IMR-90 (cell line): ENCODE measurements around the gene RIMBP2. TPM values are rescaled to one million over a fixed set of nuclear protein-coding genes. Genes with fewer than 3 reads are reported as not detected.

Source experiments
- ATAC-seq: fragments of 200-7000 bp; cut with Tn5 transposase; 2 replicates; pipeline ENCODE4 v1.9.1; 2020; ENCODE audit warnings: low read depth, mild to moderate bottlenecking, moderate library complexity
- BruUV-seq: library from RNA; stranded (reverse); fragments of 400-500 nt; replicated peaks from 2 replicates; lab custom pipeline; 2021; lab: Mats Ljungman, UMichigan
- CTCF ChIA-PET: fragments of 300-600 bp; formaldehyde crosslinking; extraction: SDS; loops from one replicate; lab custom pipeline; 2021; ENCODE audit warnings: antibody characterized with exemption; lab: Yijun Ruan, JAX
- POLR2A ChIA-PET: fragments of 300-600 bp; sonication (Branson Sonifier 250); formaldehyde crosslinking; loops from one replicate; lab custom pipeline; 2022; ENCODE audit warnings: antibody characterized with exemption; ENCODE audit not compliant: unreplicated experiment; lab: Charles Lee
- DNase-seq: peaks from one replicate; pipeline ENCODE4 v3.0.0; 2013
- H2AFZ ChIP-seq: replicated peaks from 2 replicates; pipeline ENCODE3; 2013; ENCODE audit warnings: low read length, mild to moderate bottlenecking; ENCODE audit not compliant: poor library complexity
- H2AK5ac ChIP-seq: 2 replicates; pipeline ENCODE4 v1.6.1; 2013; ENCODE audit warnings: low read depth, low read length, inconsistent platforms
- H2AK9ac ChIP-seq: replicated peaks from 2 replicates; pipeline ENCODE3; 2013; ENCODE audit warnings: mild to moderate bottlenecking, low read depth, low read length, moderate library complexity; ENCODE audit not compliant: poor library complexity
- H2BK120ac ChIP-seq: 2 replicates; pipeline ENCODE4 v1.6.1; 2013; ENCODE audit warnings: low read depth, low read length, inconsistent platforms
- H2BK15ac ChIP-seq: 3 replicates; pipeline ENCODE4 v1.6.1; 2013; ENCODE audit warnings: low read depth, low read length, inconsistent platforms
- H2BK20ac ChIP-seq: 2 replicates; pipeline ENCODE4 v1.6.1; 2013; ENCODE audit warnings: low read depth, mild to moderate bottlenecking, inconsistent platforms, low read length, moderate library complexity
- H2BK5ac ChIP-seq: 2 replicates; pipeline ENCODE4 v1.6.1; 2013; ENCODE audit warnings: mild to moderate bottlenecking, low read depth, low read length, inconsistent platforms; ENCODE audit not compliant: poor library complexity, severe bottlenecking
- H3K14ac ChIP-seq: replicated peaks from 2 replicates; pipeline ENCODE4 v1.6.1; 2013; ENCODE audit warnings: low read depth, low read length, inconsistent platforms
- H3K18ac ChIP-seq: 2 replicates; pipeline ENCODE4 v1.6.1; 2013; ENCODE audit warnings: low read depth, low read length, control low read depth
- H3K23ac ChIP-seq: 2 replicates; pipeline ENCODE4 v1.6.1; 2013; ENCODE audit warnings: low read depth, low read length, inconsistent platforms
- H3K27ac ChIP-seq: 2 replicates; pipeline ENCODE4 v1.5.1; 2013; ENCODE audit warnings: mild to moderate bottlenecking, control low read depth, low read length; ENCODE audit not compliant: insufficient read depth
- H3K27me3 ChIP-seq: 2 replicates; pipeline ENCODE4 v1.6.1; 2013; ENCODE audit warnings: low read length; ENCODE audit not compliant: control insufficient read depth, insufficient read depth
- H3K36me3 ChIP-seq: 2 replicates; pipeline ENCODE4 v1.6.1; 2013; ENCODE audit warnings: low read length, mixed read lengths; ENCODE audit not compliant: control insufficient read depth, insufficient read depth
- H3K4ac ChIP-seq: 2 replicates; pipeline ENCODE4 v1.6.1; 2013; ENCODE audit warnings: low read depth, low read length, inconsistent platforms
- H3K4me1 ChIP-seq: 2 replicates; pipeline ENCODE4 v1.6.1; 2013; ENCODE audit warnings: low read length, mixed read lengths; ENCODE audit not compliant: control insufficient read depth, insufficient read depth
- H3K4me2 ChIP-seq: 2 replicates; pipeline ENCODE4 v1.6.1; 2013; ENCODE audit warnings: low read depth, mild to moderate bottlenecking, control low read depth, low read length, moderate library complexity
- H3K4me3 ChIP-seq: 2 replicates; pipeline ENCODE4 v1.5.1; 2013; ENCODE audit warnings: low read depth, mild to moderate bottlenecking, control low read depth, low read length, moderate library complexity; ENCODE audit not compliant: insufficient read depth
- H3K56ac ChIP-seq: 2 replicates; pipeline ENCODE4 v1.6.1; 2013; ENCODE audit warnings: low read length, inconsistent platforms; ENCODE audit not compliant: insufficient read depth; ENCODE audit errors: extremely low read depth
- H3K79me1 ChIP-seq, 2 experiments: 2 replicates each; pipeline ENCODE4 v1.6.1; 2013; ENCODE audit warnings: low read length in 2 of 2, inconsistent platforms in 1 of 2, low read depth in 1 of 2
- H3K9ac ChIP-seq: 2 replicates; pipeline ENCODE4 v1.6.1; 2013; ENCODE audit warnings: low read depth, low read length, control low read depth
- H3K9me1 ChIP-seq: 2 replicates; pipeline ENCODE4 v1.6.1; 2013; ENCODE audit warnings: low read length, inconsistent platforms; ENCODE audit not compliant: insufficient read depth
- H3K9me3 ChIP-seq: 2 replicates; pipeline ENCODE4 v1.6.1; 2013; ENCODE audit warnings: low read length; ENCODE audit not compliant: control insufficient read depth, insufficient read depth
- H4K20me1 ChIP-seq: 2 replicates; pipeline ENCODE4 v1.6.1; 2013; ENCODE audit warnings: low read length, inconsistent platforms; ENCODE audit not compliant: insufficient read depth
- H4K5ac ChIP-seq: 2 replicates; pipeline ENCODE4 v1.6.1; 2013; ENCODE audit warnings: mild to moderate bottlenecking, low read depth, low read length, control low read depth
- H4K8ac ChIP-seq, 2 experiments: 2 replicates each; pipeline ENCODE4 v1.6.1; 2013; ENCODE audit warnings: low read depth in 2 of 2, low read length in 2 of 2, control low read depth in 1 of 2, inconsistent platforms in 1 of 2
- H4K91ac ChIP-seq: 2 replicates; pipeline ENCODE4 v1.6.1; 2013; ENCODE audit warnings: low read depth, low read length, inconsistent platforms; ENCODE audit not compliant: insufficient read depth
- CEBPB ChIP-seq: IDR thresholded peaks from 2 replicates; pipeline ENCODE4 v1.6.1; 2012; ENCODE audit warnings: low read depth, low read length, improper control_type of control experiment
- CTCF ChIP-seq: conservative IDR thresholded peaks from 2 replicates; pipeline ENCODE4 v1.5.1; 2012; ENCODE audit warnings: mild to moderate bottlenecking, low read depth, low read length, improper control_type of control experiment
- ELK1 ChIP-seq: fragments of 150-350 bp; IDR thresholded peaks from 2 replicates; pipeline ENCODE4 v1.6.1; 2016; ENCODE audit warnings: low read depth, mild to moderate bottlenecking, low read length, moderate library complexity, borderline replicate concordance
- FOS ChIP-seq: fragments of 150-350 bp; IDR thresholded peaks from 2 replicates; pipeline ENCODE4 v1.6.1; 2016; ENCODE audit warnings: low read depth, low read length
- MAFK ChIP-seq: IDR thresholded peaks from 2 replicates; pipeline ENCODE4 v1.6.1; 2012; ENCODE audit warnings: low read depth, low read length, improper control_type of control experiment
- MAZ ChIP-seq: IDR thresholded peaks from 2 replicates; pipeline ENCODE4 v1.6.1; 2012; ENCODE audit warnings: low read depth, mild to moderate bottlenecking, low read length, improper control_type of control experiment, moderate library complexity, borderline replicate concordance
- NFE2L2 ChIP-seq: fragments of 150-350 bp; IDR thresholded peaks from 2 replicates; pipeline ENCODE4 v1.6.1; 2016; ENCODE audit warnings: low read depth, mild to moderate bottlenecking, low read length
- POLR2A ChIP-seq: IDR thresholded peaks from 2 replicates; pipeline ENCODE4 v1.6.1; 2012; ENCODE audit warnings: mild to moderate bottlenecking, low read depth, low read length
- RAD21 ChIP-seq: IDR thresholded peaks from 2 replicates; pipeline ENCODE4 v1.6.1; 2012; ENCODE audit warnings: low read length, improper control_type of control experiment
- RFX5 ChIP-seq: IDR thresholded peaks from 2 replicates; pipeline ENCODE4 v1.8.0; 2012; ENCODE audit warnings: low read depth, mild to moderate bottlenecking, low read length, moderate library complexity
- SMC3 ChIP-seq: fragments of 150-350 bp; IDR thresholded peaks from 2 replicates; pipeline ENCODE4 v1.6.1; 2016; ENCODE audit warnings: low read depth, mild to moderate bottlenecking, antibody characterized with exemption, low read length, moderate library complexity
- USF2 ChIP-seq: fragments of 150-350 bp; IDR thresholded peaks from 2 replicates; pipeline ENCODE4 v1.6.1; 2017; ENCODE audit warnings: mild to moderate bottlenecking, antibody characterized with exemption, low read length, low read depth
- WGBS, 2 experiments: methylation state at CpG; one replicate each; pipeline versions ENCODE4 v1.1.5 to v1.1.7; 2013; ENCODE audit warnings: missing lambda C conversion rate in 2 of 2; ENCODE audit not compliant: insufficient read length in 1 of 2; ENCODE audit errors: extremely low coverage in 2 of 2; 5-methylcytosine and 5-hydroxymethylcytosine counted together
- dilution Hi-C: fragments of 300-500 bp; cut with HindIII; formaldehyde crosslinking; loops from one replicate; pipeline ENCODE4 v1.14.3; 2018; ENCODE audit warnings: low sequenced_read_pairs; ENCODE audit not compliant: unreplicated experiment
- in situ Hi-C: fragments of 300-500 bp; cut with MboI; formaldehyde crosslinking; loops from 3 replicates; pipeline ENCODE4 v1.14.3; 2019; ENCODE audit warnings: low sequenced_read_pairs, inconsistent platforms, mixed read lengths
- intact Hi-C: fragments of 100-400 bp; cut with micrococcal nuclease; formaldehyde crosslinking; loops from 2 replicates; pipeline ENCODE4 v1.10.0; 2022
- polyA plus RNA-seq, 3 experiments: library from polyadenylated mRNA; depleted of rRNA; stranded (reverse); fragments of >200 nt; gene quantifications; 2 replicates each; pipeline ENCODE4 v1.2.3, GENCODE V29; 2012; ENCODE audit warnings: low replicate concordance in 1 of 3
- total RNA-seq: library from RNA; depleted of rRNA; stranded (reverse); fragments of >200 nt; gene quantifications from 2 replicates; pipeline ENCODE4 v1.2.3, GENCODE V29; 2012

RIMBP2 gene
- total and polyA plus RNA-seq, 2 of the 4 experiments (the other 2 are of a cell fraction) = not detected

- TF ChIP-seq MAZ = no peak
Measured at GRCh38 chr12:130375296-130376287, 340.5 kb downstream of the RIMBP2 start (continued).

GRCh38 chr12:130374083-130374482 is 342.0 kb downstream of the RIMBP2 start:
- intact Hi-C loops = no loop called here
- no peak for ATAC-seq
- in situ Hi-C loops = no loop called here

More at GRCh38 chr12:130374083-130374482, 342.0 kb downstream of the RIMBP2 start:
- no peak overlapping the region for H2AK9ac ChIP-seq
- DNase-seq = no peak
- H3K23ac ChIP-seq = no peak overlapping the region
- WGBS, 2 experiments = no CpG with 5 or more reads among the region's 4 CpGs
- no peak overlapping the region for H3K56ac ChIP-seq
- dilution Hi-C loops = no loop called here
- H2BK5ac ChIP-seq = no peak overlapping the region
- no peaks in the 10 kb centered on the region for H3K79me1 ChIP-seq
- no peak overlapping the region for H4K8ac ChIP-seq
- H3K27ac ChIP-seq = no peak overlapping the region
- H2AFZ ChIP-seq = no peak overlapping the region
- no peak overlapping the region for H3K4ac ChIP-seq
- no peaks in the 10 kb centered on the region for H4K20me1 ChIP-seq
- no peak overlapping the region for H3K4me2 ChIP-seq
- ChIA-PET CTCF (no interaction called here), POLR2A (no interaction called here)
- H3K9me1 ChIP-seq = no peaks in the 10 kb centered on the region
- H3K9ac ChIP-seq = no peak overlapping the region
- H3K14ac ChIP-seq = no peak overlapping the region
- no peak overlapping the region for H2AK5ac ChIP-seq
- H2BK120ac ChIP-seq = no peak overlapping the region
- H4K91ac ChIP-seq = no peak overlapping the region
- H3K18ac ChIP-seq = no peak overlapping the region
- no peak overlapping the region for H4K5ac ChIP-seq
- no peak overlapping the region for H2BK20ac ChIP-seq
- peaks cover 25% of the 10 kb centered on the region for H3K9me3 ChIP-seq
- TF ChIP-seq RFX5 = no peak
- TF ChIP-seq USF2 = no peak
- no peak for TF ChIP-seq MAFK
- no peak for TF ChIP-seq SMC3
- TF ChIP-seq CTCF = no peak
- no peak for TF ChIP-seq RAD21
- no peak for TF ChIP-seq FOS
- no peak for TF ChIP-seq POLR2A
- no peak for TF ChIP-seq ELK1
- no peak for TF ChIP-seq NFE2L2
- TF ChIP-seq MAZ = no peak
- TF ChIP-seq CEBPB = no peak
- H3K4me3 ChIP-seq = no peak overlapping the region
- no peaks in the 10 kb centered on the region for H3K27me3 ChIP-seq
- no peaks in the 10 kb centered on the region for H3K36me3 ChIP-seq
- H3K4me1 ChIP-seq = no peaks in the 10 kb centered on the region
- no peak overlapping the region for H2BK15ac ChIP-seq
- no TSS peak for BruUV-seq
